NCI-H82 (cell line): ENCODE measurements around the gene OR51E2.
"Not testable (repeated sequence)": the region's sequence is repeated elsewhere in the genome, so short reads cannot be mapped to it uniquely, and the experiment has no call there.

Source experiments
- DNase-seq: peaks from one replicate; lab custom pipeline; 2025; lab: John Stamatoyannopoulos, UW

OR51E2 gene, protein sequence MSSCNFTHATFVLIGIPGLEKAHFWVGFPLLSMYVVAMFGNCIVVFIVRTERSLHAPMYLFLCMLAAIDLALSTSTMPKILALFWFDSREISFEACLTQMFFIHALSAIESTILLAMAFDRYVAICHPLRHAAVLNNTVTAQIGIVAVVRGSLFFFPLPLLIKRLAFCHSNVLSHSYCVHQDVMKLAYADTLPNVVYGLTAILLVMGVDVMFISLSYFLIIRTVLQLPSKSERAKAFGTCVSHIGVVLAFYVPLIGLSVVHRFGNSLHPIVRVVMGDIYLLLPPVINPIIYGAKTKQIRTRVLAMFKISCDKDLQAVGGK

GRCh38 chr11:4697585-4697984 is at the start of gene OR51E2:
TSS of gene OR51E2 (minus strand) at chr11:4697853. CDS start at chr11:4682711, 15,142 bp downstream.
- DNase-seq, result no peak

DNA sequence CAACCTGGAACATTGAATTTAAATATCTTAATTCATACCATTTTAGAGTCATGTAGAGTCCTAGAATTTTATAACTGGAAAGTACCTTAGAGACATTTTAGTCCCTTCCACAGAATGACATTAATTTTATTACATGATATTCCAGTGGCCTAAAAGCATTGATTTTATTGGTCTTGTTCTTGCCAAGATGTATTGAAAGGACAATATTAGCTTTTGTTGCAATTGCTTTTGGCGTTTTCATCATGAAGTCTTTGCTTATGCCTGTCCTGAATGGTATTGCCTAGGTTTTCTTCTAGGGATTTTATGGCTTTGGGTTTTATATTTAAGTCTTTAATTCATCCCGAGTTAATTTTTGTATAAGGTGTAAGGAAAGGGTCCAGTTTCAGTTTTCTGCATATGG is 43.1 kb upstream of the OR51E2 start:
- DNase-seq, result no peak

DNA sequence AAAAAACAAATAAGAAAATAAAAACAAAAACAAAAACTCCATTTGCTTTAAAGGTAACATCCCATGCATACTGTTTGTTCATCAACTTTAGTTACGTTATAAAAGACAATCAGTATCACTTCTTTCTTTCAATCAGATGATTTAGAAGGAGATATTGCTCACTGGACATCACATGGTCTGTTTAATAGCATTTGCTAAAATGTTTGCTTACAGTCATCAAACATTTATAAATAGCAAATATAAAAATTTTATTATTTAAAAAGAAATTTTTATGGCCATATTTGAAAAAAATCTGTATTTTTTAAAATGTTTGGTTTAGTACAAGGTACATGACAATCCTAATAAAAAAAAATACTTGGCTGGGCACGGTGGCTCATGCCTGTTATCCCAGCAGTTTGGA is 29.5 kb upstream of the OR51E2 start:
- no peak for DNase-seq

DNA sequence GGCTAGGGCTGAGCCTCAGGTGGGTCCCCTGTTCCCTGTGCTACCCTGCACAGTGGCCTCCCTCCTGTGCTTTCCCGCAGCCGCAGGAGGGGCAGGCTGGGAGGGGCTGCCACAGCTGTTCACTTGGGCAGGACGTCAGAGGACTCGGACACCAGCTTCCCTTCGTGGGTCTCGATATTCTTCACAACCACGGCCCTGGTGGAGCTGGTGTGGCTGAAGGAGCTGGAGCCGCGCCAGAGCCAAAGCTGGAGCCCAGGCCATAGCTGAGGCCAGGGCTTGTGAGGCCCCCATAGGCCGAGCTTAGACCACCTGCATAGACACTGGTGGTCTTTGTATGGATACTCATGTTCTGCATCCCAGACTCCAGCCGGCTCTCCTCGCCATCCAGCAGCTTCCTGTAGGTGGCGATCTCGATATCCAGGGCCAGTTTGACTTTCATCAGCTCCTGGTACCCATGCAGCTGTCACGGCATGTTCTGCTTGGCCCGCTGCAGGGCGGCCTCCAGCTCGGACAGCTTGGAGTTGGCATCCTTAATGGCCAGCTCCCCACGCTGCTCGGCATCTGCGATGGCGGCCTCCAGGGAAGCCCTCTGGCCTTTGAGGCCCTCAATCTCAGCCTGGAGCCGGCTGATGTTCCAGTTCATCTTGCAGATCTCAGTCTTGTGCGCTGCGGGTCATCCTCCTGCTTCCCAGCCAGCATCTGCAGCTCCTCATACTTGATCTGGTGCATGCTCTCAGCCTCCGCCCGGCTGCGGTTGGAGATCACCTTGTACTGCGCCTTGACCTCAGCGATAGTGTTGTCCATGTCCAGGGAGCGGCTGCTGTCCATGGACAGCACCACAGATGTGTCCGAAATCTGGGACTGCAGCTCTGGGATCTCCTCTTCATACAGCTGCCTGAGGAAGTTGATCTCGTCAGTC is 25.2 kb upstream of the OR51E2 start:
- DNase-seq, result not testable (repeated sequence)

GRCh38 chr11:4714300-4714699 is 16.6 kb upstream of the OR51E2 start:
- DNase-seq, result no peak

DNA sequence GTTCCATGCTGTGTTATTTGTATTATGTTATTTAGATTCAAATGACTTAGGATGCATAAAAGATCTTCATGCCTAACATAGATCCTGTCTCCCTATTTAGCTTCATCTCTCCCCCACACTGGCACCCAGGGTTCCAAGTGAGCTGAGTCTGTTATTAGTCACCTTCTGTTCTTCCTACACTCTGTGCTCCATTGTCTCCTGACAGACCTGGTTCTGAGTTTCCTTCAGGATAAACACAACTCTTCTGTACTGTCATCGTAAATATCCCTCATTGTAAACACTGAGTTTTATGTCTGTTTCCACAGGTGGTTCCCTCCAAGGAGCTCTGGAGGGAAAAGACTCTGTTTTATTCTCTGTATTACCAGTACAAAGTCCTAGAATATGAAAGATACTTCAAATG is 15.6 kb upstream of the OR51E2 start:
- no peak for DNase-seq

DNA sequence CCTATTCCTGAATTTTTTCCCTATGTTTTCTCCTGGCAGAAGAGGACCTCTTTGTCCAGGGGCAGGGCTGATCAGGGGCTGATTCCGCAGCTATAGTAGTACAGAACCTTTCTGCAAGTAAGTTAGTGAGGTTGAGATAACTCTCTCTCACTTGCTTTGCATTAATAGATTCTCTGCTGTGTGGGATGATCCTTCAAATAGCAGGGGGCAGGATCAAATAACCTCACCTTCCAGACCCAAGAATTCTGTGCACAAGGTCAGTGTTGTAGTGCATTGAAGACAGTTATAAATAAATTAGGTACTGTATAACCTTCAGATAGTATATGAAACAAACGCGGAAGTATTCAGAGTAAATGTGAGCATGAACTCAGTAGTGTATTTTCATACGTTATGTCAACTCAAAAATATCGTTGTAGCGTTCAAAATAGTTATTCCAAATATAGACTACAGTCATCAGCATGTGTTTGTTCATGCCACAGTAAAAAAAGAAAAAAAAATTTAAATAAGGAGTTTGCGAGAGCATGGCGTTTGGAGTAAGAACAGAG is 7.2 kb upstream of the OR51E2 start:
- no peak for DNase-seq

DNA sequence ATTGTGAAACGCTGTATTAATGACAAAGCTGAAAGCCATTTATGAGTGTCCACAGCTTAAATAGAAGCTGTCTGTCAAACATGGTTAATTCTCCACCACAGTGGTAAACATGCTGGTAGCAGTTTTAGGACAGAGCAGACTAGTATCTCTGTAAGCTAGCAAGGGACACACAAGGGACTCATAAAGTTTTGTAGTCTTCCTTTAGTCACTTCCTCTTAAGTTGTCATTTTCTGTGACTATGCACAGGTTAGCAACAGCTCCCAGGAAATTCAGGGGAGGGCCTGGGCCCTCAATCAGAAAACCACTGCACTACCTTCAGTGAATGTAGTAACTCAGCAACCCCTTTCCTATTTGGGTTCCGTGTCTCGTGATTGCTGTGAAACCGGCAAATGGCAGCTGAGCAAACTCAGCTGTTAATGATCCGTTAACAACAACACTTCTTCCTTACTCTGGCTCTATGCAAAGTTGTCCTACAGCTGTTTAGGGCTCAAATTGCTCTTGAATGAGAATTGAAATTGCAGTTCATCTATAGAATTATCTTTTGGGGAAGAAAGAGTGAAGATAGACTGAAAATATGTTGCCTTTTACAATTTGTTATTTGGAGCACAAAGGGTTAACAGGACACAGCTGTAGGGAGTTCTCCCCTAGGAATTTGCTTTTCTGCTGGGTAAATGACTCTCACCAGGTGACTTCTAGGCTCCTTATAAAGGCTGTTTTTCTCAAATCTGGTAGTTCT is 6.6 kb upstream of the OR51E2 start, which contains the start of gene MMP26:
MMP26 (plus strand) TSS at position 731 of the 736 bp plus-strand sequence.
- DNase-seq, result no peak

DNA sequence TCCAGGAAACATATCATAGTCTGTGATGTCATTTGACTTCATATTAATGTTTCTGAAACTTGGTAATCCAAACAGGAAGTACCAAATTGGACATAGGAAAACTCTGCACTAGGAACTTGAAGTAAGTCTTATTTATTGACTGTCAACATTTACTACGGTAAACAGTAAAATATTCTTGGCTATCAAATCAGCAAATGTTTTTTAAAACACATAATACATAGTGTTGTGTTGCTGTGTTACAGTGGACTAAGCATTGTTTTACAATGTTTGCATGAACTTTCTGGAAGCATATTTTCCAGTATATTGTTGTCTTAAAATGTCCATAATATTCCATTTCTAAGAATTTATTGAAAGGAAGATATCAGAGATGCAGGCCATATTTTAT is 2.8 kb upstream of the OR51E2 start:
- DNase-seq, result no peak

DNA sequence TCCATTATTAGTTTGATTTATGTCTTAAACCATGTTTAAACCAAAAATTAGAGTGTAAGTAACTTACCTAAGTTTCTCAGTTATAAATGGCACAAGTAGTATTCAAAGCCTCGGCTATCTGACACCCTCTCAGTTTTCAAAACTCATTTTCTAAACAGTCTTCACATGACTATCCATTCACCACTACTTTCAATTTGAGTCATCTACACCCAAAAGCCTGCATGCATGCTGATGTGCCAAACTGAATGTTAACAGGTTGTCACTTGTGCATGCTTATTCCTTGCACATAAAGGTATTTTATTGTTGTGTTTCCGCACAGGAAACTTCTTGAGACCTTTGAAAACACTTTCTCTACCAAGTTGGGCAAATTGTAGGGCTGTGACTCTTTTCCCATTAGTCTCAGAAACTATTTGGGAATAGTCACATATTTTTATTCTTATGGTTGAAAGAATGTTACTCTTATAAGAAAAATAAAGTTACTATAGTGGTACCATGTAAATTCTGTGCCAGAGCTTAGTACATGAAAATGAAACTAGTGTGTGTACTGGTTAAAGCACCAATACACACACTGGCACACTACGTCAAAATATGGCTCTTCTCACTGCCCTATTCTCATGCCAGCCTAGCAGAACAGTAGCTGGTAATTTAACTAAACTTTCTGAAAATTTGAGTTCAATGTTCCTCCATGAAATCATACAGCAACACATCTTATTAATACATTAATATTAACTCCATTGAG is 2.2 kb upstream of the OR51E2 start:
- no peak for DNase-seq

GRCh38 chr11:4695442-4695841 is 2.2 kb downstream of the OR51E2 start:
- DNase-seq, result no peak

- no peak for DNase-seq
These were observed 12.9 kb downstream of the OR51E2 start for GRCh38 chr11:4684631-4685285.

DNA sequence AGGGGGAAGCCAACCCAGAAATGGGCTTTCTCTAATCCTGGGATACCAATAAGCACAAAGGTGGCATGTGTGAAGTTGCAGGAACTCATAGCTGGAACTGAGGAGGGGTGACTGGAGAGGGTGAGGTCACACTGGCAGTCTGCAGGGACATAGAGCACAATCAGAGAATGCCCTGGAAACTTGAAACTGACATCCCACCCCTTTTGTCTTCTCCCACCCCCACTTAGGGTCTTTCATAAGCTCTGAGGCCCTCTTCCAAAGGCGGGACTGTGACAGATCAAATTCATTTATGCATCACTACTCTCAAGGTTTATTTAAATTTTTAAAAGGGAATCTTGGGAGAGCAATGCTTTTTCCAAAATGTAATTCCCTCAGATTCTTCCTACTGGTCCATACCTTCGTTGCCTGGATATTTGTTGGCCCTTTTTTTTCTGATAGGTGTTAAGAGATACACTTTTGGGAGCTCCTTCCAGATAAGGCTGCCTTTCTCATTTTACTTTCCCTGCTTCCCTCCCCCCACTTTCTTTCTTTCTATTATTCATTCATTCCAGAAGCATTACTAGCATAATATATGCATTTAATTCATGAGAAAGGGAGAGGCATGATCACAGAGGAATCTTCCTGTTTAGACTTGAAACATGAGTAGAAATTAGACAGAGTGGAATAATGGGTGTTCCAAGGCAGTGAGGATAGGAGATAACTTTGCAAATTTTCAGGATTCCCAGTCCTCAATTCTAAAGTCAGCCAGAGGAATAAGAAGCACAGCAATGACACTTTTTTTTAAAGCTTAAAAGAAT is 14.8 kb downstream of the OR51E2 start:
- DNase-seq, result no peak

GRCh38 chr11:4680341-4680740 is 17.3 kb downstream of the OR51E2 start:
- no peak for DNase-seq

DNA sequence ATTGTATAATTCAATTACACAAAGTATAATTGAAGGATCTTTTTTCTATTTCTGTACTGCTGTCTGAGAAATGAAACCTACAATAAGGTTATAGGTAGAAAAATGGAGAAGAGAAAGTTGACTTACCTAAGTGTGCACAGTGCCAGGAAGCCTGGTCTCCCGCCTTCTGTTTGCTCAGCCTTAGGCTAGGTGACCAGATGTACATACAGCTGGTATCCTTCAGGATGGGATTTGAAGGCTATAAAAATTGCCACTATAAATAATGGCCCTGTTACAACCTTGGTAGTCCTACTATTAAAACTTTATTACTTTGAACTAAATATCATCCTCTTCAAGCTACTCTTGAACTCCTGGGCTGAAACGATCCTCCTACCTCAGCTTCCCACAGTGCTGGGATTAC is 19.7 kb downstream of the OR51E2 start:
- DNase-seq, result peak; percentile 75

- no peak for DNase-seq
These were observed 23.9 kb downstream of the OR51E2 start for GRCh38 chr11:4673781-4674180.

DNA sequence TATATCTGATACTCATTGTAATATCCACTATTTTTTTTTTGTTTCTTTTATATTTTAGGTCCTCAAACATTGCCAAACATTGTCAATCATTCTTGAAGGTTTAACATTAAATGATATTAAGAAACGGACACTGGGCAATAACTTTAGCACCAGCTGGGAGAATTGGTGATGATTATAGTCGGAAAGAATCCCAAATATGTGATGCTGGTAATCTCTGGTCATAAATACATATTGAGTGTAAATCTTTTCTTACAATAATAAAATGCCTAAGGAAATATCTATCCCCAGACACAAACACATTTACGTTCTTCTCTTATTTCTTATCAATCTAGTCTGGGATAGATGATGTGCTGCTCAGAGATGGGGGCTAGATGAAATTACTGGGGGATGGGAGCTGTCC is 25.2 kb downstream of the OR51E2 start:
- no peak for DNase-seq

DNA sequence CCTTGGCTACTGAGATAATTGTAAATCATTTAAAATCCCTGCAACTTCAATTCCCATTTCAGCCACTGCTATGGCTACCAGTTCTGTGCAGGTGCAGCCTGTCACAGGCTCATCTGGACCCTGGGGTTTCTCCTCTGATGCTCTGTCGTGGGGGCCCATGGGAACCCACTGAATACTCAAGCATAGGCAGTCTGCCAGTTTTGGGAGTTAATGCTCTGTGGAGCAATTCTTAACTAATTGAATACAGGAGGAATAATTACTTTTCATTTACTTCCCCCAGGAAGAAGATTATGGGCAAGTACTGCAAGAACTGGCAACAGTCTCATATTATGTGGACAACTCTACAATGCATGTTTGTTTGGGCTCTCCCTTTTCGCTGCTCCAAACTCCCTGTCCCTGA is 25.9 kb downstream of the OR51E2 start:
- no peak for DNase-seq

DNA sequence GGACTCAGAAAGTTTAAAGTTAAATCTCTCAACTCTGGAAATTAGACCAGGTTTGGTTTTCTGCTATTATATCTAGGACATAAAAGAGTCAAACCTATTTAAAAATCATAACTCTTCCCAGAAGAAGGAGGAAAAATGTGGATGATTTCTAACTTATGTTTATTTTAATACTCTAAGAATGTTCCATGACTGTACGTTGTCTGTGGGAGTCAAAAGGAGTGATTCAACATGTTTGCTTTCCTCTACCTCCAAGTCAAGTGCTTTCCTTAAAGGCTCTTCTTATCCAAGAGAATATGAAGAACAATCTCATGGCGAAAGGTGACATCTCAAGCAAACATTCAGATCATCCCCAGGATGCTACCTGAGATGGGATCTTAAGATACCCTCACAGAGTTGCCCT is 32.2 kb downstream of the OR51E2 start:
- no peak for DNase-seq

DNA sequence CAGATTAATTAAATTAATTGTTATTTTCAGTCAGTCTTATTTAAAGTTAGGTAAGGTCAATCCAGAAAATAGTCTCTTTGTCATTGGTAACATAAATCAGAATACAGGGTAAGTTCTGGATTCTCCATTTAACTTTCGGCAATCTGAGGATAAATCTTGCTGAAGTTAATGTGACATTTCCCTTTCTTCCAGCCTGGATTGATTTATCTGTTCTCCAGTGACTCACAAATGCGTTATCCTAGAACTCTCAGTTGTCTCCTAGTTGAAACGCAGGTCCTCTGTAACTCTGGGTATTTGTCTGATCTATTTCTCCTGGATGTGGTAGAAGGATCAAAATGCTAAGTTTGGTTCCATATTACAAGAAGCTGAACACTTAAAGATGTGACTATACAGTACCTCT is 32.9 kb downstream of the OR51E2 start:
- DNase-seq, result no peak
